HUES6 (cell line): ENCODE data around the gene THNSL1.
"Not testable (repeated sequence)": the region's sequence is repeated elsewhere in the genome, so short reads cannot be mapped to it uniquely, and the experiment has no call there.

Experiments used
- H3K27ac ChIP-seq: 2 replicates; pipeline ENCODE4 v1.7.0; 2013; ENCODE audit warnings: low read depth, mild to moderate bottlenecking, low read length, inconsistent platforms
- H3K27me3 ChIP-seq: 2 replicates; pipeline ENCODE4 v1.6.1; 2013; ENCODE audit warnings: low read length; ENCODE audit not compliant: control insufficient read depth, insufficient read depth
- H3K36me3 ChIP-seq: 2 replicates; pipeline ENCODE4 v1.6.1; 2013; ENCODE audit warnings: low read length; ENCODE audit not compliant: control insufficient read depth, insufficient read depth
- H3K4me1 ChIP-seq: 2 replicates; pipeline ENCODE4 v1.6.1; 2013; ENCODE audit warnings: low read length; ENCODE audit not compliant: control insufficient read depth, insufficient read depth
- H3K4me3 ChIP-seq: 2 replicates; pipeline ENCODE4 v1.5.1; 2013; ENCODE audit warnings: low read depth, low read length
- H3K9ac ChIP-seq: one replicate; pipeline ENCODE4 v1.6.1; 2013; ENCODE audit warnings: mild to moderate bottlenecking, low read length
- H3K9me3 ChIP-seq: 2 replicates; pipeline ENCODE4 v1.6.1; 2013; ENCODE audit warnings: low read depth, low read length; ENCODE audit not compliant: control insufficient read depth, insufficient read depth

THNSL1 gene

GRCh38 chr10:25016376-25017153 is at the start of gene THNSL1:
THNSL1 (plus strand) TSS chr10:25016612; CDS start chr10:25023224, 6,612 bp downstream.
- no peaks in the 10 kb centered on the region for H3K36me3 ChIP-seq
- H3K4me3 ChIP-seq, result peak within 1 kb of the TSS; percentile 82
- H3K4me1 ChIP-seq, result 0 out of 2 replicates have a peak, but pooled peaks cover 6% of the 10 kb centered on the region
- no peaks in the 10 kb centered on the region for H3K9me3 ChIP-seq
- H3K27me3 ChIP-seq, result no peaks in the 10 kb centered on the region
- H3K27ac ChIP-seq, result peak within 1 kb of the TSS; percentile 45; the same call in 1 of the 2 replicates
- H3K9ac ChIP-seq, result peak within 1 kb of the TSS; percentile 91

GRCh38 chr10:24966962-24967481 is 49.4 kb upstream of the THNSL1 start:
- Histone ChIP-seq H3K9me3 (no peaks in the 10 kb centered on the region), H3K4me3 (no peak overlapping the region), H3K9ac (no peak overlapping the region), H3K27ac (no peak overlapping the region), H3K4me1 (no peaks in the 10 kb centered on the region), H3K27me3 (no peaks in the 10 kb centered on the region), H3K36me3 (no peaks in the 10 kb centered on the region)

- H3K27me3 ChIP-seq, result no peaks in the 10 kb centered on the region
- no peaks in the 10 kb centered on the region for H3K9me3 ChIP-seq
- no peaks in the 10 kb centered on the region for H3K4me1 ChIP-seq
- H3K9ac ChIP-seq, result no peak overlapping the region
- no peak overlapping the region for H3K27ac ChIP-seq
- H3K4me3 ChIP-seq, result no peak overlapping the region
- H3K36me3 ChIP-seq, result no peaks in the 10 kb centered on the region
Measured at GRCh38 chr10:24968349-24968748, 48.1 kb upstream of the THNSL1 start.

GRCh38 chr10:24968951-24969350 is 47.5 kb upstream of the THNSL1 start:
- H3K9ac ChIP-seq, H3K9me3 ChIP-seq, H3K27ac ChIP-seq, H3K36me3 ChIP-seq, H3K4me3 ChIP-seq, H3K27me3 ChIP-seq, H3K4me1 ChIP-seq: not testable (repeated sequence)

- Histone ChIP-seq H3K9ac (no peak overlapping the region), H3K27me3 (no peaks in the 10 kb centered on the region), H3K36me3 (no peaks in the 10 kb centered on the region), H3K4me1 (no peaks in the 10 kb centered on the region), H3K9me3 (no peaks in the 10 kb centered on the region), H3K27ac (no peak overlapping the region), H3K4me3 (no peak overlapping the region)
Measured at GRCh38 chr10:24969841-24970281, 46.6 kb upstream of the THNSL1 start.

- Histone ChIP-seq H3K27me3 (no peaks in the 10 kb centered on the region), H3K4me1 (no peaks in the 10 kb centered on the region), H3K9ac (no peak overlapping the region), H3K4me3 (no peak overlapping the region), H3K9me3 (no peaks in the 10 kb centered on the region), H3K36me3 (no peaks in the 10 kb centered on the region), H3K27ac (no peak overlapping the region)
Measured at GRCh38 chr10:24971374-24971773, 45.0 kb upstream of the THNSL1 start.

GRCh38 chr10:24973163-24973562 is 43.2 kb upstream of the THNSL1 start:
- Histone ChIP-seq H3K27ac (no peak overlapping the region), H3K27me3 (no peaks in the 10 kb centered on the region), H3K9ac (no peak overlapping the region), H3K4me3 (no peak overlapping the region), H3K9me3 (no peaks in the 10 kb centered on the region), H3K36me3 (no peaks in the 10 kb centered on the region), H3K4me1 (no peaks in the 10 kb centered on the region)

- Histone ChIP-seq H3K4me3 (no peak overlapping the region), H3K9me3 (no peaks in the 10 kb centered on the region), H3K4me1 (no peaks in the 10 kb centered on the region), H3K27ac (no peak overlapping the region), H3K9ac (no peak overlapping the region), H3K27me3 (no peaks in the 10 kb centered on the region), H3K36me3 (no peaks in the 10 kb centered on the region)
Measured at GRCh38 chr10:24974976-24975375, 41.4 kb upstream of the THNSL1 start.

GRCh38 chr10:24979685-24980084 is 36.7 kb upstream of the THNSL1 start:
- Histone ChIP-seq H3K9me3 (no peaks in the 10 kb centered on the region), H3K4me3 (no peak overlapping the region), H3K36me3 (no peaks in the 10 kb centered on the region)

GRCh38 chr10:24981161-24981710 is 35.2 kb upstream of the THNSL1 start:
- Histone ChIP-seq H3K27me3 (no peaks in the 10 kb centered on the region), H3K4me3 (no peak overlapping the region)

More at GRCh38 chr10:24979685-24980084, 36.7 kb upstream of the THNSL1 start:
- no peaks in the 10 kb centered on the region for H3K4me1 ChIP-seq
- no peaks in the 10 kb centered on the region for H3K27me3 ChIP-seq
- H3K27ac ChIP-seq, result no peak overlapping the region
- no peak overlapping the region for H3K9ac ChIP-seq

More at GRCh38 chr10:24981161-24981710, 35.2 kb upstream of the THNSL1 start:
- Histone ChIP-seq H3K36me3 (no peaks in the 10 kb centered on the region), H3K27ac (no peak overlapping the region), H3K4me1 (no peaks in the 10 kb centered on the region), H3K9ac (no peak overlapping the region), H3K9me3 (no peaks in the 10 kb centered on the region)
